Hepatocyte (in vitro differentiated cells): ENCODE measurements around the gene ABR. TPM values are rescaled to one million over a fixed set of nuclear protein-coding genes. Genes with fewer than 3 reads are reported as not detected.

Source experiments
- DNase-seq: peaks from one replicate; pipeline ENCODE4 v3.0.0-alpha.2; 2016; ENCODE audit warnings: low spot score
- H2AFZ ChIP-seq: fragments of 200-600 bp; sonication (generic); 2 replicates; pipeline ENCODE4 v1.6.0; 2016; ENCODE audit warnings: antibody characterized with exemption, mild to moderate bottlenecking
- H3K27ac ChIP-seq: fragments of 200-600 bp; sonication (generic); 2 replicates; pipeline ENCODE4 v1.5.1; 2016; ENCODE audit warnings: mild to moderate bottlenecking
- H3K27me3 ChIP-seq: fragments of 200-600 bp; sonication (generic); 2 replicates; pipeline ENCODE4 v1.6.1; 2016
- H3K36me3 ChIP-seq: fragments of 200-600 bp; sonication (generic); replicated peaks from 2 replicates; pipeline ENCODE4 v1.5.1; 2016; ENCODE audit warnings: low read depth; ENCODE audit not compliant: insufficient read depth
- H3K4me1 ChIP-seq: fragments of 200-600 bp; sonication (generic); 2 replicates; pipeline ENCODE4 v1.5.1; 2016; ENCODE audit warnings: mild to moderate bottlenecking, moderate library complexity; ENCODE audit not compliant: insufficient read depth
- H3K4me2 ChIP-seq: fragments of 200-600 bp; sonication (generic); 2 replicates; pipeline ENCODE4 v1.6.0; 2016
- H3K4me3 ChIP-seq: fragments of 200-600 bp; sonication (generic); 2 replicates; pipeline ENCODE4 v1.5.1; 2016; ENCODE audit warnings: mild to moderate bottlenecking
- H3K79me2 ChIP-seq: fragments of 200-600 bp; sonication (generic); 2 replicates; pipeline ENCODE4 v1.6.0; 2017; ENCODE audit warnings: mild to moderate bottlenecking
- H3K9me2 ChIP-seq: fragments of 200-600 bp; sonication (generic); replicated peaks from 2 replicates; pipeline ENCODE4 v1.6.0; 2017; ENCODE audit warnings: mild to moderate bottlenecking; ENCODE audit not compliant: insufficient read depth
- H3K9me3 ChIP-seq: fragments of 200-600 bp; sonication (generic); 2 replicates; pipeline ENCODE4 v1.5.1; 2016; ENCODE audit warnings: low read depth, mild to moderate bottlenecking
- H4K20me1 ChIP-seq: fragments of 200-600 bp; sonication (generic); 2 replicates; pipeline ENCODE4 v1.6.0; 2016; ENCODE audit warnings: mild to moderate bottlenecking; ENCODE audit not compliant: insufficient read depth, poor library complexity, severe bottlenecking
- EZH2 ChIP-seq: fragments of 200-600 bp; sonication (generic); IDR thresholded peaks from 2 replicates; pipeline ENCODE4 v1.6.1; 2016; ENCODE audit warnings: antibody characterized with exemption, mild to moderate bottlenecking, borderline replicate concordance
- EZH2phosphoT487 ChIP-seq: fragments of 200-600 bp; sonication (generic); IDR thresholded peaks from one replicate; pipeline ENCODE4 v1.6.1; 2018; ENCODE audit warnings: antibody characterized with exemption, mild to moderate bottlenecking, low read depth, moderate library complexity; ENCODE audit not compliant: unreplicated experiment, severe bottlenecking
- WGBS: methylation state at CpG from one replicate; pipeline ENCODE4 v1.1.6; 2016; ENCODE audit warnings: low lambda C conversion rate; ENCODE audit errors: missing lambda C conversion rate; 5-methylcytosine and 5-hydroxymethylcytosine counted together
- polyA plus RNA-seq: library from polyadenylated mRNA; unstranded; fragments of >200 nt; fragmentation: Nextera tagmentation; extraction: Ambion mirVana; gene quantifications from 2 replicates; pipeline ENCODE4 v1.2.1, GENCODE V29; 2016
- total RNA-seq: library from RNA; depleted of rRNA; stranded (reverse); fragments of >200 nt; gene quantifications from 2 replicates; pipeline ENCODE4 v1.2.3, GENCODE V29; 2014
- TF ChIP-seq, protein P1 (sequence below): fragments of 200-600 bp; sonication (generic); IDR thresholded peaks from 2 replicates; pipeline ENCODE4 v1.5.1; 2016; ENCODE audit warnings: antibody characterized with exemption, mild to moderate bottlenecking; ENCODE audit not compliant: poor library complexity

Gene ABR
- total and polyA plus RNA-seq, 2 experiments from 2014 or later: 26.8 to 51.5 TPM

DNA sequence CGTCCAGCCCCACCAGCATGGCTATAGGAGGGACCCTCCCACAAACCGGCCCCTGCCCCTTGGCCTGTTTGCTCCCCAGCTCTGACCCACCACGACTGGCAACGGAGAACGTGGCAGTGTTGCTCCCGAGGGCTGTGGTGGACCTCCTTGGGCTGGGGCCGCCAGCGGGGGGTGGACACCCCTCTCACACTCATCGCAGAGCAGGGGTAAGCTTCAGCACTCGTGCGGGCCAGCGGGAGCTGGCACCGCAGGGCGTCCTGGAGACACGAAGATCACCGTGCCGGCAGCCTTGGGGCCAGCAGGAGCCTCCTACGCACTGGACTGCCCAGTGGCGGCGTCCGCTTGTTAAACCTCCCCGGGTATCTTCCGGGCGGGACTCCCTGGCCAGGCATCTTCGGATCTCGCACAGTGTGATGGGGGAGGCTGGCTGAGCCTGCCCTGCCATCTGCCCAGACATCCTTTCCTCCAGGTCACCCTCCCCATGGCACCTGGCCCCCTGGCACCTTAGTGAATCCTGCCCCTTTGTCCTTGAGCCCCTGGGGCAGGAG, 53.5 kb downstream of the ABR start:
- H3K4me1 ChIP-seq: peaks cover 12% of the 10 kb centered on the region
- no peaks in the 10 kb centered on the region for H3K79me2 ChIP-seq
- H3K4me2 ChIP-seq: no peak overlapping the region
- no peaks in the 10 kb centered on the region for H3K36me3 ChIP-seq
- no peaks in the 10 kb centered on the region for H3K9me3 ChIP-seq
- no peak for DNase-seq
- no peak overlapping the region for H3K27ac ChIP-seq
- H3K4me3 ChIP-seq: no peak overlapping the region
- TF ChIP-seq EZH2: no peak
- TF ChIP-seq EZH2phosphoT487: no peak
- TF ChIP-seq, protein P1, sequence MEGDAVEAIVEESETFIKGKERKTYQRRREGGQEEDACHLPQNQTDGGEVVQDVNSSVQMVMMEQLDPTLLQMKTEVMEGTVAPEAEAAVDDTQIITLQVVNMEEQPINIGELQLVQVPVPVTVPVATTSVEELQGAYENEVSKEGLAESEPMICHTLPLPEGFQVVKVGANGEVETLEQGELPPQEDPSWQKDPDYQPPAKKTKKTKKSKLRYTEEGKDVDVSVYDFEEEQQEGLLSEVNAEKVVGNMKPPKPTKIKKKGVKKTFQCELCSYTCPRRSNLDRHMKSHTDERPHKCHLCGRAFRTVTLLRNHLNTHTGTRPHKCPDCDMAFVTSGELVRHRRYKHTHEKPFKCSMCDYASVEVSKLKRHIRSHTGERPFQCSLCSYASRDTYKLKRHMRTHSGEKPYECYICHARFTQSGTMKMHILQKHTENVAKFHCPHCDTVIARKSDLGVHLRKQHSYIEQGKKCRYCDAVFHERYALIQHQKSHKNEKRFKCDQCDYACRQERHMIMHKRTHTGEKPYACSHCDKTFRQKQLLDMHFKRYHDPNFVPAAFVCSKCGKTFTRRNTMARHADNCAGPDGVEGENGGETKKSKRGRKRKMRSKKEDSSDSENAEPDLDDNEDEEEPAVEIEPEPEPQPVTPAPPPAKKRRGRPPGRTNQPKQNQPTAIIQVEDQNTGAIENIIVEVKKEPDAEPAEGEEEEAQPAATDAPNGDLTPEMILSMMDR: no peak
- no peaks in the 10 kb centered on the region for H3K9me2 ChIP-seq
- WGBS: 87% methylated on average over 24 of the region's 26 CpGs
- H3K27me3 ChIP-seq: no peaks in the 10 kb centered on the region
- H4K20me1 ChIP-seq: no peaks in the 10 kb centered on the region
- H2AFZ ChIP-seq: no peak overlapping the region

DNA sequence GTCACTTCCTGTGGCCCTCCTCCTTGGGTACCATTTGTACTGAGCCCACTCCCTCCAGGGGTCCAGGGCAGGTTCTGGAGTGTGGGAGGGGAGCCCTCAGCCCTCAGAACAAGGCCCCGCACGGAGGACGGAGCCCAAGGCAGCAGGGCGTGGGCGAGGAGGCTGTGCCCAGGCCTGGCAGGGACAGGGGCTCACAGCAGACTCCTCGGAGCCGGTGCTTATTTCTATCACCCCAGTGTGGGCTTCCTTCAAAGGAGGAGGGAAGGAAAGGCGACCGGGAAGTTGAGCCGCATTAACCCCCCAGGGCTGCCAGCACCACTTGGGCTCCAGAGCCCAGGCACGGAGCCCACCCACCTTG, 54.0 kb downstream of the ABR start:
- WGBS: 88% methylated on average over 11 of the region's 11 CpGs
- peaks cover 12% of the 10 kb centered on the region for H3K4me1 ChIP-seq
- H3K27me3 ChIP-seq: no peaks in the 10 kb centered on the region
- H3K27ac ChIP-seq: no peak overlapping the region
- H3K4me2 ChIP-seq: no peak overlapping the region
- H3K36me3 ChIP-seq: no peaks in the 10 kb centered on the region
- DNase-seq: no peak
- H3K9me2 ChIP-seq: no peaks in the 10 kb centered on the region
- H3K79me2 ChIP-seq: no peaks in the 10 kb centered on the region
- no peaks in the 10 kb centered on the region for H4K20me1 ChIP-seq
- H3K4me3 ChIP-seq: no peak overlapping the region
- TF ChIP-seq EZH2: no peak
- TF ChIP-seq, protein P1: no peak
- no peak for TF ChIP-seq EZH2phosphoT487
- H2AFZ ChIP-seq: no peak overlapping the region
- H3K9me3 ChIP-seq: no peaks in the 10 kb centered on the region

DNA sequence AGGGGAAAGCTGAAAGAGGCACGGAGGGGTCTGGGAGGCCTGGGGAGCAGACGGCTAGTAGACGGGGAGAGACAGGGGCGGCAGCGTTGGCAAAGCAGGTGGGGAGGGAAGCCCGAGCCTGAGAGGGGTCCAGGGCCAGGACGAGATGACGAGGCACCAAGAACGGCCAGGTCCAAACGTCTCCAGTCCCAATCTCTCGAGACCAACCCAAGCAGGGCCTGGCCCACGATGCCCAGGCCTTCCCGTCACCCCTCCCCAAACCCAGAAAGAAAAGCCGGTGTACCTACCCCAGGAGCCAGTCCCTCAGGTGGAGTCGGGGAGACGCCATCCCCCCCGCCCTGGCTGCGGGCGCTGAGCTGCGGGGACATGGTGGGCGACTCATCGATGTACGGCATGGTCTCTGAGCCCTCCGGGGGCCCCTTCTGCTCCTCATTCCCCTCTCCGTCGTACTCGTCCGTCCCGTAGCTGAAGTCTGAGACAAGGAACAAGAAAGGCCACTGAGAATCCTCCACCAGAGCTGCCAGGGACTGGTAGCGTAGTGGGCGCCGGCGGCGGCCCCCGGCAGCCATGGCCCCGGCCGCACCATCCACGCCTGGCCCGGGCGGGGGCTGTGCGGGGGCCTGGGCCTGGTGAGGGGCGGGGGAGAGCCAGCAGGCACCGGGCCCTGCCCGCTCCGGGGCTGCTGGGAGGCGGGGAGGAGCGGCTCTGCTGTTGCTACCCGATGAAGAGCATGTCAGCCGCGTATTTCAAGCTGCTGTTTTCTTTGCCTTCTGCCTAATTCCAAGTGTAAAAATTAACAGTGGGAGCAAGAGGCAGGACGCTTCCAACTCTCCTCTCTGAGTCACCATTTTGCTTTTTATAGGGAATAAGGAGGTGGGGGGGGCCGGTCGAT, 54.6 kb downstream of the ABR start:
- no peak overlapping the region for H3K4me2 ChIP-seq
- no peaks in the 10 kb centered on the region for H3K36me3 ChIP-seq
- DNase-seq: no peak
- H3K9me3 ChIP-seq: no peaks in the 10 kb centered on the region
- H3K4me1 ChIP-seq: peaks cover 12% of the 10 kb centered on the region
- TF ChIP-seq, protein P1: no peak
- TF ChIP-seq EZH2 (no peak), EZH2phosphoT487 (no peak)
- H3K9me2 ChIP-seq: no peaks in the 10 kb centered on the region
- no peaks in the 10 kb centered on the region for H3K79me2 ChIP-seq
- no peak overlapping the region for H3K27ac ChIP-seq
- no peak overlapping the region for H3K4me3 ChIP-seq
- 94% methylated on average over 26 of the region's 53 CpGs for WGBS
- H2AFZ ChIP-seq: no peak overlapping the region
- H3K27me3 ChIP-seq: no peaks in the 10 kb centered on the region
- no peaks in the 10 kb centered on the region for H4K20me1 ChIP-seq
